ENCODE data around the gene SRPK2. TPM values are rescaled to one million over a fixed set of nuclear protein-coding genes. Genes with fewer than 3 reads are reported as not detected.

Gene SRPK2
- total and polyA plus RNA-seq, 2 donors (not counting 1 experiment from before 2014, with no cell fraction given): 15.2 to 108 TPM

GRCh38 chr7:105355701-105356100, 33.0 kb downstream of the SRPK2 start:
- Histone ChIP-seq H3K9me3 (ENCODE audit: control extremely low read depth in 1 of 3, control insufficient read depth in 2 of 3, insufficient read depth in 1 of 3, low read length in 2 of 3) (peaks cover 0 to 5% (median 0%) of the 10 kb centered on the region in 3 donors), H3K4me2 (replicated peaks; ENCODE audit: low read depth, low read length, poor library complexity, severe bottlenecking) (peak overlapping the region; percentile 83), H3K4me1 (ENCODE audit: control insufficient read depth in 2 of 2, insufficient read depth in 2 of 2, low read length in 2 of 2) (peaks cover 63 to 76% of the 10 kb centered on the region in 2 donors), H3K36me3 (replicated peaks in 1 of 2; ENCODE audit: control extremely low read depth in 1 of 2, control insufficient read depth in 1 of 2, extremely low read depth in 1 of 2, insufficient read depth in 2 of 2, low read length in 1 of 2) (no peaks in the 10 kb centered on the region), H3K27ac (ENCODE audit: low read length in 2 of 2) (peak overlapping the region; percentile 75 to 80), H4K20me1 (ENCODE audit: control insufficient read depth, insufficient read depth, low read length, poor library complexity, severe bottlenecking) (no peaks in the 10 kb centered on the region), H2AFZ (ENCODE audit: insufficient read depth, low read depth, low read length, poor library complexity, severe bottlenecking) (no peak overlapping the region), H3K9ac (ENCODE audit: low read length) (peak overlapping the region; percentile 24), H3K4me3 (ENCODE audit: control extremely low read depth in 1 of 5, extremely low read depth in 1 of 5, insufficient read depth in 1 of 5, low read depth in 2 of 5, low read length in 4 of 5) (no peak overlapping the region), H3K27me3 (replicated peaks in 1 of 4; ENCODE audit: control extremely low read depth in 1 of 4, control insufficient read depth in 3 of 4, insufficient read depth in 4 of 4, low read length in 3 of 4) (no peaks in the 10 kb centered on the region), H3K79me2 (ENCODE audit: control insufficient read depth, insufficient read depth, low read length) (peaks cover 86% of the 10 kb centered on the region)
- TF ChIP-seq CTCF (IDR thresholded peaks at IDR 0.05) (no peak), EZH2 (IDR thresholded peaks at IDR 0.05; ENCODE audit: borderline replicate concordance, insufficient read depth, low read depth, low read length, poor library complexity, severe bottlenecking) (no peak)
- ATAC-seq (ENCODE audit: low read depth): peak; percentile 4
- H3K27me3 Mint-ChIP-seq: no peaks in the 10 kb centered on the region
- peak; percentile 59 for DNase-seq
- intact Hi-C loops (cut with micrococcal nuclease): no loop called here
- H3K9me3 Mint-ChIP-seq (ENCODE audit: insufficient read depth): no peaks in the 10 kb centered on the region
- H3K27ac Mint-ChIP-seq: peak overlapping the region; percentile 99
- peak overlapping the region; percentile 68 for H3K4me3 Mint-ChIP-seq
- 3% methylated on average over 4 of the region's 6 CpGs for WGBS (ENCODE audit: insufficient coverage)
- CTCF ChIA-PET: interaction anchor here (0.7 to 1.1 kb wide), 2 partner anchors 31 to 38 kb away, joined by 3 to 4 read pairs; no protein-coding TSS in a partner anchor
- peaks cover 78% of the 10 kb centered on the region for H3K4me1 Mint-ChIP-seq
- POLR2A ChIA-PET: interaction anchor here (0.7 to 1.3 kb wide), 4 partner anchors 19 to 415 kb away, joined by 3 read pairs; no protein-coding TSS in a partner anchor

- intact Hi-C loops (cut with micrococcal nuclease): loop anchor here (5.0 kb wide), 2 partner anchors 178 to 342 kb away; partner anchors contain the start of genes KMT2E and RINT1
- POLR2A ChIA-PET: interaction anchor here (0.6 to 4.4 kb wide), 5 partner anchors 9 to 34 kb away, joined by 3 to 24 read pairs (median 4); partner anchors contain the start of gene SRPK2
- no peaks in the 10 kb centered on the region for H3K27me3 ChIP-seq (replicated peaks in 1 of 4; ENCODE audit: control extremely low read depth in 1 of 4, control insufficient read depth in 3 of 4, insufficient read depth in 4 of 4, low read length in 3 of 4)
- peak overlapping the region; percentile 83 for H3K4me2 ChIP-seq (replicated peaks; ENCODE audit: low read depth, low read length, poor library complexity, severe bottlenecking)
- Mint-ChIP-seq H3K4me1 (peaks cover 73% of the 10 kb centered on the region), H3K27me3 (no peaks in the 10 kb centered on the region), H3K9me3 (ENCODE audit: insufficient read depth) (no peaks in the 10 kb centered on the region), H3K27ac (peak overlapping the region; percentile 99), H3K4me3 (peak overlapping the region; percentile 80)
- DNase-seq: peak; percentile 53
- peak overlapping the region in 3 of 5 experiments; percentile 13 to 46 (median 18) for H3K4me3 ChIP-seq (ENCODE audit: control extremely low read depth in 1 of 5, extremely low read depth in 1 of 5, insufficient read depth in 1 of 5, low read depth in 2 of 5, low read length in 4 of 5)
- no peaks in the 10 kb centered on the region for H3K36me3 ChIP-seq (replicated peaks in 1 of 2; ENCODE audit: control extremely low read depth in 1 of 2, control insufficient read depth in 1 of 2, extremely low read depth in 1 of 2, insufficient read depth in 2 of 2, low read length in 1 of 2)
- H3K9ac ChIP-seq (ENCODE audit: low read length): peak overlapping the region; percentile 40
- TF ChIP-seq CTCF (IDR thresholded peaks at IDR 0.05) (no peak), EZH2 (IDR thresholded peaks at IDR 0.05; ENCODE audit: borderline replicate concordance, insufficient read depth, low read depth, low read length, poor library complexity, severe bottlenecking) (no peak)
- H2AFZ ChIP-seq (ENCODE audit: insufficient read depth, low read depth, low read length, poor library complexity, severe bottlenecking): peak overlapping the region; percentile 26
- H3K9me3 ChIP-seq (ENCODE audit: control extremely low read depth in 1 of 3, control insufficient read depth in 2 of 3, insufficient read depth in 1 of 3, low read length in 2 of 3): peaks cover 0 to 5% (median 0%) of the 10 kb centered on the region in 3 donors
- H3K27ac ChIP-seq (ENCODE audit: low read length in 2 of 2): peak overlapping the region; percentile 75 to 80
- WGBS (ENCODE audit: insufficient coverage): 0% methylated on average over 1 of the region's 2 CpGs
- H3K4me1 ChIP-seq (ENCODE audit: control insufficient read depth in 2 of 2, insufficient read depth in 2 of 2, low read length in 2 of 2): peaks cover 73 to 82% of the 10 kb centered on the region in 2 donors
- peaks cover 86% of the 10 kb centered on the region for H3K79me2 ChIP-seq (ENCODE audit: control insufficient read depth, insufficient read depth, low read length)
- CTCF ChIA-PET: interaction anchor here (0.5 to 1.5 kb wide), 3 partner anchors 29 to 198 kb away, joined by 4 read pairs; no protein-coding TSS in a partner anchor
- H4K20me1 ChIP-seq (ENCODE audit: control insufficient read depth, insufficient read depth, low read length, poor library complexity, severe bottlenecking): no peaks in the 10 kb centered on the region
- ATAC-seq (ENCODE audit: low read depth): peak; percentile 8
Measured at GRCh38 chr7:105354383-105354782, 34.3 kb downstream of the SRPK2 start.
